DMS 273 treated with DMSO at 0.1 percent for 48 hours (cell line): ENCODE data around the gene TMEM229A.
"Not testable (repeated sequence)": the region's sequence is repeated elsewhere in the genome, so short reads cannot be mapped to it uniquely, and the experiment has no call there.

Source experiments
- DNase-seq: peaks from one replicate; lab custom pipeline; 2025; lab: John Stamatoyannopoulos, UW

TMEM229A gene

GRCh38 chr7:124032369-124033094, at the start of gene TMEM229A:
Gene TMEM229A (minus strand): TSS chr7:124033067. CDS start chr7:124033003, 64 bp downstream.
- no peak for DNase-seq

- not testable (repeated sequence) for DNase-seq
These were observed 49.4 kb upstream of the TMEM229A start for GRCh38 chr7:124082234-124082633.

GRCh38 chr7:124077546-124077945, 44.7 kb upstream of the TMEM229A start:
- DNase-seq: no peak

- no peak for DNase-seq
These were observed 44.0 kb upstream of the TMEM229A start for GRCh38 chr7:124076841-124077240.

GRCh38 chr7:124074007-124074406, 41.1 kb upstream of the TMEM229A start:
- no peak for DNase-seq

- DNase-seq: no peak
These were observed 40.4 kb upstream of the TMEM229A start for GRCh38 chr7:124073310-124073645.

GRCh38 chr7:124072603-124073309, 39.9 kb upstream of the TMEM229A start:
- no peak for DNase-seq

GRCh38 chr7:124071843-124072242, 39.0 kb upstream of the TMEM229A start:
- no peak for DNase-seq

DNA sequence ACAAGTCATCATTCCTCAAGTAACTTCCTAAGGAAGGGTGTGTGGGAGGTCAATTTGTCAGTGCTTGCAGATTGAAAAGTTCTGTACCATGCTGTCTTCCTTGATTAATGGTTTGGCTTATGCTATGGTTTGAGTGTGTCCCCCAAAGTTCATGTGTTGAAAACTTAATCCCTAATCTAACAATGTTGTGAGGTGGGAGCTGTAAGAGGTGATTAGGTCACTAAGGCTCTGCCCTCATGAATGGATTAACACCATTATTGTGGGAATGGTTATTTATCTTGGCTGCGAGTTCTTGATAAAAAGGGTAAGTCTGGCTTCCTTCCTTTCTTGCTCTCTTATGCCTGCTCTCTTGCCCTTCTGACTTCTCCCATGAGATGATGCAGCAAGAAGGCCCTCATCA, 29.3 kb upstream of the TMEM229A start:
- DNase-seq: no peak

GRCh38 chr7:124060528-124060927, 27.7 kb upstream of the TMEM229A start:
- no peak for DNase-seq

DNA sequence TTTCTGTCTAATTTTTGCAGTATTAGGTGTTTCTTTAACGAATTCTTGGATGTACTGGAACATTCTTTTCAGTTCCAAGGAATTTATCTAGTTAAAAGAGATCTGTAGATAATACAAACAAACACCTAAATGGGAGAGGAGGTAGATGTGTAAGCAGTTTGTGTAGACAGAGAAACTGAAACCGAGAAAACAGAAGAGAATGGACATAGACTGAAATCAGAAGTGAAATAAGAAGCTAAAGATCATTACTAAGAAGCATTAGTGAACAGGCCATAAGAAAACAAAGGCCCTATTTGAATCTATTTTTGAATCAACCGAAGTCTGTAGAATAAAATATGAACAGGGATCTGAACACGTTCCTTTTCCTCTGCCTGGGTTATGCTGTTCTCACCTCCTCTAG, 26.5 kb upstream of the TMEM229A start:
- DNase-seq: no peak

- DNase-seq: no peak
These were observed 25.6 kb upstream of the TMEM229A start for GRCh38 chr7:124058515-124058914.

- DNase-seq: no peak
These were observed 25.0 kb upstream of the TMEM229A start for GRCh38 chr7:124057872-124058271.

DNA sequence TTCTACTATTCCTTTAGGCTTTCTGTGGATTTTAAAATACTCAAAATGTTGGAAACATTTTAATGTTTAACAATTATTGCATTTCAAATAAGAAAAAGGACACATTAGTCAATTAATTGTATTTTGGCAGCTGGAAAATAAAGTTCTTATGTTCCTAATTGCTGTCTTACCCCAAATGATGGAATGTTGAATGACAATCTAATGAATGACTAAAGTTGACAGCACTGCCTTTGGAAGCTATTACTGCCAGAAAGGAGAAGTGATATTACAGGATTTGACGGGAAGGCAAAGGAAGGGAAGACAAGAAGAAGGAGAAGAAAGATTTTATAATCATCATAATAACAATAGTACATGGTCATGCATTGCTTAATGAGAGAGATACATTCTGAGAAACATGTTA, 23.4 kb upstream of the TMEM229A start:
- DNase-seq: no peak

DNA sequence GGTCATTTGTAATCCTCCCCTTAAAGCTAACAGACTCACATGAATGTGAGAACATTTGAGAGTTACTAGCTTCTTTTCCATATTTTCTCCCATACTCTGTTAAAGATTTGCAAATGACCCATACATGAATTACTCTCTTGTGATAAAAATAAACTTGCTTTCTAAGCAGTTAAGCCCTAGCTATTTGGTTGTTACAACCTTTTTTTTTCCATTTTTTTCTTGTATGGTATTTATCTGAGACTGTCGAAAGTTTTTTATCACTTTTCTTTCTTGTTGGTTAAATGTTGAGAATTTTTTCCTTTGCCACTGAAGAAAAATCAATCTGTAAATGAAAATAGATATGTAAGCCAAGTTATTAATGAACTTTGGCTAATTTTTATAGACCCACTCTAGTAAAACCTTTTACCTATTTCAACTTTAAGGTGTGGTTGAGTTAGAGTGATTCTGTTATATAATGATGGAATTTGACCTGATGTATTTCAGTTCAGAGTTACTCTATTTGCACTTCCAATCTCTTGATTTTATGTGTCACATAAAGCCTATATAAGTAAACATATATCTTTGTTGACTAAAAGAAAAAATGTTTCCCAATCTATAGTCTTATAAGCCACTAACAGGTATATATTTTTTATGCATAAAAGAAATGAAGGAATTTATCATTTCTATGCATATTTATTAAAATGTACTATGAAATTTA, 19.0 kb upstream of the TMEM229A start:
- DNase-seq: no peak

GRCh38 chr7:124042826-124043225, 10.0 kb upstream of the TMEM229A start:
- no peak for DNase-seq

DNA sequence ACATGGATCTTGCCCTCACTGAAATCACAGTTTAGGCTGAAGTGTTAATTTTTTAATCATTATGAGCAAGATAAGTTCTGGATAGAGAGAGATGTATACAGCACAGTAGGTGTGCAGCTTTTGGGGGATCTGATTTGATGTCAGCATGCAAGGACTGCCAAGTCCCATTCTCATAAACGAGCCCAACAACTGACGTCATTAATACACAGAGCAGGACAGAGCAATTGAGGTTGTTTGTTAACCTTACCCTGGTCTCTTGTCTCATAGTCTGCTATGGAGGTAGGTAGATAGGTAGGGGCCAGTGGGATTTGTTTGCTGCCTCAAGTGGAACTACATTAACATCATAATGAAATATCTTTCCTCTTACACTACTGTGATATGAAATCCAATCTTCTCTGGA, 8.6 kb upstream of the TMEM229A start:
- DNase-seq: no peak

DNA sequence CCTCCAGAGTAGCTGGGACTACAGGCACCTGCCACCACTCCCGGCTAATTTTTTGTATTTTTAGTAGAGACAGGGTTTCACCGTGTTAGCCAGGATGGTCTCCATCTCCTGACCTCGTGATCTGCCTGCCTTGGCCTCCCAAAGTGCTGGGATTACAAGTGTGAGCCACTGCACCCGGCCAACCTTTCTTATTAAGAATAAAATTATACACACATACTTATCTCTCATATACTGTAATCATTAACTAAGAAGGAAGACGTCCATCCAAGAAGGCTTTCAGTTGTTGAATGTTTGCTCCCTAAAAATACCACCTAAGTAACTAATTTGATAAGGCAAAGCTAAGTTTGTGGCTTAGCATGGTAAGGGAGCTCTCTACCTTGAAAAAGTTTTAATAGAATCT, 5.0 kb upstream of the TMEM229A start:
- not testable (repeated sequence) for DNase-seq

DNA sequence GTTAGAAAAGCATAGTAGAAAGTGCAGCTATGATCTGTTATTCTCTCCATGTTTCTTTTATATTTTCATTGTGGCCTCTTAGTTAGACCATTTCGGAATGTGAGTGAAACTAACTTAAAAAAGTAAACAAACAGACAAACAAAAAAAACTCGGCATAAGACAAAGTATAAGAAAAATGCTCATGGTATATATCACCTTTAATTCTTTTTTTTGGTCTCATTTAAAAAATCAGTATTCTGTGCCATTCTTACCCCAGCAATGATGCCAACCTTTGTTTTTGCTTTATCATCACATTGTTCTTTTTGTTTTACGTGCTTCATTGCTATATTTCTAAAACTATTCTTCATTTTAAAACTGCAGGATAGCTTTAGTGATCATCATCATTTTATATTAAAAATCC, 2.8 kb upstream of the TMEM229A start:
- DNase-seq: no peak

DNA sequence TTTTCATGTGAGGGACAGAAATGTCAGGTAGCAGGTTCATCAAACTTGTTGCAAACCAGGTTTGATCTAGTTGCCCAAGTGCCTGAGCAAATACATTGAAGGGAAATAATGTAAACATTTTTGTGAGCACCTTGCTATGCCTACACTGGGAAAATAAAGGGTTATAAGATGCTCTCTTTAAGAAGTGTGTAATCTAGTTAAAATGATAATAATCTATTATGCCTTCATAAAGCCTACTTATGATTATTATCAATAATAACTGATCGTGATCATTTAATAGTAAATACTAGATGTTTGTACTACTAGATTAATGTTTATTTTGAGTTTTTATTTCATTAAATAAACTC, 1.9 kb upstream of the TMEM229A start:
- DNase-seq: no peak

- no peak for DNase-seq
These were observed 1.2 kb upstream of the TMEM229A start for GRCh38 chr7:124033807-124034753.
